ENCODE measurements around the gene GSTP1. TPM values are rescaled to one million over a fixed set of nuclear protein-coding genes. Genes with fewer than 3 reads are reported as not detected.
A peak's percentile ranks its signal among the peaks of the same experiment; 100 is the strongest.

Gene GSTP1
- total and polyA plus RNA-seq, 2 of the 8 experiments (the other 6 are each of a cell fraction or from before 2014, with no cell fraction given) = 1,454 to 3,329 TPM

DNA sequence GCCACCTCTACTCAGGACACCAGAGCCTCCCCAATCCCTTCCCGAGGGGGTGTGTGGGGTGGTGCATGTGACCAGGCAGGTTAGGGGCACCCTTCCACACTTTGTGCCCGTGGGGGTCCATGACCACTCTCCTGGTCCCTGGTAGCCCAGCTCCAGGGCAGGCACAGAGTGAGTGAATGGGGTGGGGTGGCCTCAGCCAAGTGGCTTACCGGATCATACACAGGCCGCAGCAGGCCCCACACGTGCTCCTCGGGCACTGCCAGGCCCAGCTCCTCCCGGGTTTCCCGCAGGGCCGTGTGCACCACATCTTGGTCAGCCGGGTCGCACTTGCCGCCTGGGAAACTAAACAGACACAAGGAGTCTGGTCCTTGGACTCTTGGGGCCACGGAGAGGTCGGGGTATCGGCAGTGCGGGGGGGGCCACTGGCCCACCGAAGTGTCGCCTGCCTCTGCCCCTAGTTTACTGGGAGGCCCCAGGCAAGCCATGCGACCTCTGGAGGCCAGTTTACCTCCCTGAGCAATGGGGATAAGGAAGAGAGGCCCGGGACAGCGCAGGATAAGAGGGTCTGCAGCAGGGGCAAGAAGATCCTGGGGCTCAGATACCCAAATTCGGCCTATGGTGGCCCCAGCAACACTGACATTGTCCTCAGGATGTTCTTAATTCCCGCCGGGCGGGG lies 45.2 kb downstream of the GSTP1 start (continued):
- TF ChIP-seq, protein P1, sequence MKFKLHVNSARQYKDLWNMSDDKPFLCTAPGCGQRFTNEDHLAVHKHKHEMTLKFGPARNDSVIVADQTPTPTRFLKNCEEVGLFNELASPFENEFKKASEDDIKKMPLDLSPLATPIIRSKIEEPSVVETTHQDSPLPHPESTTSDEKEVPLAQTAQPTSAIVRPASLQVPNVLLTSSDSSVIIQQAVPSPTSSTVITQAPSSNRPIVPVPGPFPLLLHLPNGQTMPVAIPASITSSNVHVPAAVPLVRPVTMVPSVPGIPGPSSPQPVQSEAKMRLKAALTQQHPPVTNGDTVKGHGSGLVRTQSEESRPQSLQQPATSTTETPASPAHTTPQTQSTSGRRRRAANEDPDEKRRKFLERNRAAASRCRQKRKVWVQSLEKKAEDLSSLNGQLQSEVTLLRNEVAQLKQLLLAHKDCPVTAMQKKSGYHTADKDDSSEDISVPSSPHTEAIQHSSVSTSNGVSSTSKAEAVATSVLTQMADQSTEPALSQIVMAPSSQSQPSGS (IDR thresholded peaks at IDR 0.05; ENCODE audit: low read length) = peak; percentile 69; the same call in 1 of the 2 replicates
- TF ChIP-seq, protein P2, sequence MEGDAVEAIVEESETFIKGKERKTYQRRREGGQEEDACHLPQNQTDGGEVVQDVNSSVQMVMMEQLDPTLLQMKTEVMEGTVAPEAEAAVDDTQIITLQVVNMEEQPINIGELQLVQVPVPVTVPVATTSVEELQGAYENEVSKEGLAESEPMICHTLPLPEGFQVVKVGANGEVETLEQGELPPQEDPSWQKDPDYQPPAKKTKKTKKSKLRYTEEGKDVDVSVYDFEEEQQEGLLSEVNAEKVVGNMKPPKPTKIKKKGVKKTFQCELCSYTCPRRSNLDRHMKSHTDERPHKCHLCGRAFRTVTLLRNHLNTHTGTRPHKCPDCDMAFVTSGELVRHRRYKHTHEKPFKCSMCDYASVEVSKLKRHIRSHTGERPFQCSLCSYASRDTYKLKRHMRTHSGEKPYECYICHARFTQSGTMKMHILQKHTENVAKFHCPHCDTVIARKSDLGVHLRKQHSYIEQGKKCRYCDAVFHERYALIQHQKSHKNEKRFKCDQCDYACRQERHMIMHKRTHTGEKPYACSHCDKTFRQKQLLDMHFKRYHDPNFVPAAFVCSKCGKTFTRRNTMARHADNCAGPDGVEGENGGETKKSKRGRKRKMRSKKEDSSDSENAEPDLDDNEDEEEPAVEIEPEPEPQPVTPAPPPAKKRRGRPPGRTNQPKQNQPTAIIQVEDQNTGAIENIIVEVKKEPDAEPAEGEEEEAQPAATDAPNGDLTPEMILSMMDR (IDR thresholded peaks at IDR 0.05; ENCODE audit: control extremely low read depth in 1 of 3, insufficient read depth in 1 of 3, low read depth in 1 of 3, low read length in 3 of 3) = peak in 1 of 3 experiments; percentile 83; a peak in 1 of 4 replicates
- TF ChIP-seq, protein P3, sequence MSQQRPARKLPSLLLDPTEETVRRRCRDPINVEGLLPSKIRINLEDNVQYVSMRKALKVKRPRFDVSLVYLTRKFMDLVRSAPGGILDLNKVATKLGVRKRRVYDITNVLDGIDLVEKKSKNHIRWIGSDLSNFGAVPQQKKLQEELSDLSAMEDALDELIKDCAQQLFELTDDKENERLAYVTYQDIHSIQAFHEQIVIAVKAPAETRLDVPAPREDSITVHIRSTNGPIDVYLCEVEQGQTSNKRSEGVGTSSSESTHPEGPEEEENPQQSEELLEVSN (IDR thresholded peaks at IDR 0.05) = no peak
- TF ChIP-seq, protein P4, sequence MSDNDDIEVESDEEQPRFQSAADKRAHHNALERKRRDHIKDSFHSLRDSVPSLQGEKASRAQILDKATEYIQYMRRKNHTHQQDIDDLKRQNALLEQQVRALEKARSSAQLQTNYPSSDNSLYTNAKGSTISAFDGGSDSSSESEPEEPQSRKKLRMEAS (IDR thresholded peaks at IDR 0.05) = no peak
